GM18526 (cell line): Measurements from ENCODE around the gene SLC15A3.
A peak's percentile ranks its signal among the peaks of the same experiment; 100 is the strongest.

Experiments
- POLR2A ChIP-seq: IDR thresholded peaks from 3 replicates; pipeline ENCODE4 v1.6.1; 2011; ENCODE audit not compliant: insufficient read length; ENCODE audit errors: extremely low read depth

The SLC15A3 gene

DNA sequence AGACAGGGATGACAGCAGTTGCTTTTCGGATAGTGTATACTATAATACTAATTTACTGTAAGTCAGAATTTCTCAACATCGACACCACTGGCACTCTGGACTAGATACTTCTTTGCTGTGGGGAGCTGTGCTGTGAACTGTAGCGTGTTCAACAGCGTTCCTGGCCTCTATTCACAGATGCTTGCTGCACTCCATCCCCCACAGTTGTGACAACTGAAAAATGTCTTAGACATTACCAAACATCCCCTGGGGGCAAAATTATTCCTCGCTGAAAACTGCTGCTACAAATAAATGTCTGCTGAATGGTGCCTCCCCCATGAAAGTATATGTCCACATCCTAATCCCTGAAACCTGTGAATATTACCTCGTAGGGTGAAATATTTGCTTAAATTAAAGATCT, 7.5 kb upstream of the SLC15A3 start:
- TF ChIP-seq POLR2A, result no peak

DNA sequence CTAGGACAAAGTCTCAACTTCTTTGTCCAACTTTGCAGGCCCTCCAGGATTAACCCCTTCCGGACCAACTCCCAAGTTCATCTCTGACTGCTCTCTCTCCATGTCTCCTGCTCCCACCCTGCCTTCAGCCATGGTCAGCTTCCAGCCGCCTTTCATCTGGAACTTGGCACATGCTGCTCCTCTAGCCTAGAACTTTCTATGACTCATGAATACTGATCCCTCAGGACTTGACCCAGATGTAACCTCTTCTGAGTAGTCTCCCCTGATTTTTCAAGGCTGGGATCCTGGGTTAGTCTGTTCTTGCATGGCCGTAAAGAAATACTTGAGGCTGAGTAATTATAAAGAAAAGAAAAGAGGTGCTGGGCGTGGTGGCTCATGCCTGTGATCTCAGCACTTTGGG, 5.2 kb upstream of the SLC15A3 start:
- TF ChIP-seq POLR2A, result no peak

DNA sequence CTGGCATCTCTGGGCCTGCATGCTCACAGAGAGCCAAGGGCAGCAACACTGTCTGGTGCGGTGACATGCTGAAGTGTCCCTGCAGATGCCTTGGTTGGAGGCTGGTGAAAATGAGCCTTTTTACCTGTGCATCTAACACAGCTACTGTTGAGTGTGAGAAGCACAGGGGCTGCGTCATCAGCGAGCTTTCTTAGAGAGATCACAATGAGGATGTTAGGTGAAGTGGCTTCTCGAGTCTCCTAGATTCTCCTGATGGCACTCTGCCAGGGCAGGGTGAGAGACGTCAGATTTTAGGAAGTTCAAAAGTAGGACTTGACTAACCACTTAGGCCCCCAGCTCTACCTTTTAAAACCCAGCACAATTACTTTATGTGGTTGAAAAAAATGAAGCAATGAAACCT, 3.6 kb upstream of the SLC15A3 start:
- TF ChIP-seq POLR2A, result no peak

DNA sequence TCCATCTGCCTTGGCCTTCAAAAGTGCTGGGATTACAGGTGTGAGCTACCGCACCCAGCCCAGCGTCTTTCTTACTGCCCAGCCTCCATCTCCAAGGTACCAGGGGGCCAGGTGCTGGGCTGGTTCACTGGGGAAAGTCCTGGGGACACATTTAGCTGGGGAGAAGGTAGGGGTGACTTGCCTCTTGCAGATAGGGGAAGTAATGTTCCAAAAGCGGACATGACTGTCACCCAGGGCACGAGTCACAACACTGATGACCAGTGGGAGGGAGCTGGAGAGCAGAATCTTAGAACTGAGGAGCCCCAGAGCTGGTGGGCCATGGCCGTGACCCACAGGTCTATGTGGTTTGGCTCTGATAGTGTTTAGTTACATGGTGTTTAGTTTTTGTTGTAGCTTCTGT, 2.4 kb upstream of the SLC15A3 start:
- no peak for TF ChIP-seq POLR2A

DNA sequence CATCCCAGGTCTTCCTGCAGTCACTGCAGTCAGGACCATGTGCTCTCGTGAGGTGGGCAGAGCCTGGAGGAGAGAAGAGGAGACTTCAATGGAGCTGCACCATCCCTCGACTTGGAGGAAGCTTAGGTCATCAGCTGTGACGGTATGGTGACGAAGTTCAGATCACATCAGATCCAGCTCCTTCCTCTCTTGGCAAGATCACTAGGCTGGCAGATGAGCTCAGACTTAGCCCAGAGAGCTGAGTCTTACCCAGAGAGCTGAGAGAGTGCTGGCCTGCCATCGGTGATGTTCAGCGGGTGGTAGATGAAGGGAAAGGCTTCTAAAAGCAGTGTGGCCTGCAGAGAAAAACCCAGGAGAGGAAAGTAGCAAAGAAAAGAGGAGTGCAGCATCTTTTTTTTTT, 1.8 kb upstream of the SLC15A3 start:
- TF ChIP-seq POLR2A, result no peak

DNA sequence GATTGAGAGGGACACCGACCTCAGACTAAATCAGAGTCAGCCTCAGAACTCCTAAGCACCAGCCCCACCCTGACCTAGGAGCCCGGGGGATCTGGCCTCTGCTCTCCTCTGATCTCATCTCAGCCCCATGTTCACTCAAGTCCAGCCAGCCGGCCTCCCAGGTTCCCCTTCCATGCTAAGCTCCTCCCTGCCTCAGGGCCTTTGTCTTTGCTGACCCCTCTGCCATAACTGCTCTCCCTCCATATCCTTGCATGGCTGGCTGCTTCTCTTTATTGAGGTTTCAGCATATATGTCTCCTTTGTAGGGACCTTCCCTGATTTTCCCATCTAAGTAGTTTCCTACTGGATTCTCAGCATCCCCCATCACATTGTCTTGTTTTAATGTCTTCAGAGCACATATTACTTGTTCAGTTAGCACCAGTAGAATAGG, 780 bp upstream of the SLC15A3 start:
- no peak for TF ChIP-seq POLR2A

DNA sequence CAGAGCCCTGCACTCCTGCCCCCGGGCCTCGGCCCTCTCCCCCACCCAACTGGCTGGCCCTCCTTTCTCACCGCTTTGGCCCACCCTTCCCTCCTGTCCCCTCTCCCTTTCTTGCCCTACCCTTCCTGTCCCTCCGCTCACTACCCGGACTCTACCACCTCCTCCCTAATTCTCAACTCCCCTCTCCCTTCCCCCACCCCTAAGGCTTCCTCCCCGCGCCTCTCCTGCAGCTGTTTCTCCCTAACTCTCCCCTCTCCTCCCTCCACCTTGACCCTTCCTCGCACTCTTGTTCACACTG, 421 bp downstream of the SLC15A3 start:
- TF ChIP-seq POLR2A, result no peak

DNA sequence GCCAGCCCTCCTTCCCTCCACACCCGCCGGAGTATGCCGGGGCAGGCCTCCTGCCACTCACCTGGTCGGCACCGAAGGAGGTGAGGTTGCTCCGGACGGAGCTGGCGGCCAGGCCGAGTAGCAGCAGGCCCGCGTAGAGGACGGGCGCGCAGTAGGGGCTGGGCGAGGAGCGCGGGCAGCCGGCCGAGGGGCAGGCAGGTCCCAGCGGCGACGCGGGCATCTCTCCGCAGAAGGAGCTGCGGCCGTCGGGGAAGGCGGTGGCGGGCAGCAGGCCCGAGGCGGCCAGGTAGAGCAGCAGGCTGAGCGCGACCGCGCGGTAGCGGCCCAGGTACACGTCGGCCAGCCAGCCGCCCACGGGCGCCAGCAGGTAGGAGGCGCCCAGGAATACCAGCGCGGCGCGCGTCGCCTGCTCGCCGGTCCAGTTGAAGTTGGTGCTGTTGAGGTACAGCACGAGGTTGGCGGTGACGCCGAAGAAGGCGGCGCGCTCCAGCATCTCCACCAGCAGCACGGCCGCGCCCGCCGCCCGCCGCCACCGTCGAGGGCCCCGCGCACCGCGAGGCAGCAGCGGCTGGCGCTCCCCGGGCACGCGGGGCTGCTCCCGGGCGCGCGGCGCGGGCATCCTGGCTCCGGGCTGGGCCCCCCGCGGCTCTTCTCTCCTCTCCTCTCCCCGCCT, 907 bp downstream of the SLC15A3 start:
- TF ChIP-seq POLR2A, result peak; percentile 20

DNA sequence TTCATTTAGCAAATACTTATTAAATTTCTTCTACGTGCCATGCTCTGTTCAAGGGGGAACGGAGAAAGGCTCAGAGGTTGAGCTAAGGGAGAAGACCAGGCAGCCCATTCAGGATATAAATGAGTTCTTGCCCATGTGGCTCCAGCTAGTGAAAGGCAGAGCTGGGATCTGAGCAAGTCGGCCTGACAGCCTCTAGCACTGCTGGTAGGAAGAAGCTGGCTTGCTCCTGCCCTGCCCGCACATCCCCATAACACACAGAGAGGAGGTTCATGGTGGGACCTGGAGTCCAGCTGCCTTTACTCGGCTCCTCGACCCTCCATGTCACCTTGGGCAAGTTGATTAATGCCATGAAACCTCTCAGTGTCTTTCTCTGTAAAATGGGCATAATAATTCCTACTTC, 2.0 kb downstream of the SLC15A3 start:
- TF ChIP-seq POLR2A, result no peak

DNA sequence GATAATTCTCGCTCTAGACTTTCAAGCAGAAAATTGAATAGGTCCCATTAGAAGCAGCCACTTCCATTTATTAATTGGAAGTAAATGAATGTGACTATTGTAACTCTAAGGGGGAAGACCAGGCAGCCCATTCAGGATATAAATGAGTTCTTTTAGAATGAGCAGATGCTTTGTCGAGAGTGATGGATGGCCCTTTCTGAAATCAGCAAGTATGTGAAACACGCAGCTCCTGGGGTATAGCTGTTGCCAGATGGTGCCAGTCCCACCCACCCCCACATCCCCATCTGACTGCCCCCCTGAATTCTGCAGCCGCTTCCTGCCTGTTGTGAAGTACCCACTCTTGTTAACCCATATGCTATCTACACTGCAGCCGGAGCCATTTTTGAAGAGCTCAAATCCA, 3.7 kb downstream of the SLC15A3 start:
- TF ChIP-seq POLR2A, result no peak

DNA sequence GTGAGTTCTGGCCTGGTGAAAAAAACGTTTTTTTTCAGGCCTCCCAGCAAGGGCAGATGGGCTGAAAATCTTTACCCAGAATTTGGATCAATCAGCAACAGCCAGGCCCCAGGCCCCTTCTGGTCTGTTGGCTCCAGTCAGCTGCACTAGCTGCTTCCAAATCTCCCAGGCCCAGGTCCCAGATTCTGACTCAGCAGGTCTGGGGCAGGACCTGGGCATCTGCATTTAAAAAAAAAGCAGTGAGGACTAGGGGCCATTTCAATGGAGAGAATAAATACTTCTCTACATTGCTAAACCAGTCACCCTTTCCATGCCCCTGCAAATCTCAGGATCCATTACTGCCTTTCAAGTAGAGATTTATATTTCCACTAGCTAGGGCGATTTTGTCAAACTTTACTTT, 4.3 kb downstream of the SLC15A3 start:
- TF ChIP-seq POLR2A, result no peak

DNA sequence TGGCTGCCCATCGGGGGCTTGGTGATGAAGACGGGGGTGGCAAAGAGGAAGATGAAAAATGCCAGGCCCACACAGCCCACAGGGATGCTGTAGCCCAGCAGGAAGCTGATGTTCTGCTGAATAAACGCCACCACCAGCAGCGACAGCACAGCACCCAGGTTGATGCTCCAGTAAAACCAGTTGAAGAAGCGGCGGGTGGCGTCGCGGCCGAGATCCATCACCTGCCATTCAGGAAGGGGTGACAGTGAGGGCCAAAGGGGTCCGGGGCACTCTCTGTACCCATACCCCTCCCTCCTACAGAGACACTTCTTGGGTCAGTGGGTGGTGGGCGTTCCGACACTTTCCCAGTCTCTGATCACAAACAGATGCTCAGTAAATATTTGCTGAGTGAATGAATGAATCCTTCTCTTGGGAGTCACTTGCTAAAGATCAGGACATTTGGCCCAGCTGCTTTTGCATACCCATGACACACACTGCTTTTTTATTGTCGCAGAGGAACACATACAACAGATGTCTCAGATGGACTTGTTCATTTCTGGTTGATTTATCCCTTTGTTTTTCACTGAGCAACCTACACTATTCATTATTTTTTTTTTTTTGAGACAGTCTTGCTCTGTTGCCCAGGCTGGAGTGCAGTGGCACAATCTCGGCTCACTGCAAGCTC, 5.2 kb downstream of the SLC15A3 start:
- no peak for TF ChIP-seq POLR2A

DNA sequence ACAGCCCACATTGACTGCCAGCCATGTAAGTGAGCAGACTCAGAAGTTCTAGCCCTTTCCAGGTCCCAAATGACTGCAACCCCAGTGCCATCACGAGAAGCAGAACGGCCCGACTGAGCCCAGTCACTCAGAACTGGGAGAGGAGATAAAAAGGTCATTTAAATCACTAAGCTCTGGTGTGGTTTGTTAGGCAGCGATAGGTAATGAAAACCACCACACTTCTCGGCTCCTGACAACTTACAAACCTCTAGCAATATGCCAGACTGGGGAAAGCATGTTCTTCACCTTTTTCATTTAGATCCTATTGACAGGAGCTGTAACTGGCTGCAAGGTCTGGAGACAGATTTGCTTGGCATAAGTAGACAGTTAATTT, 6.7 kb downstream of the SLC15A3 start:
- no peak for TF ChIP-seq POLR2A

DNA sequence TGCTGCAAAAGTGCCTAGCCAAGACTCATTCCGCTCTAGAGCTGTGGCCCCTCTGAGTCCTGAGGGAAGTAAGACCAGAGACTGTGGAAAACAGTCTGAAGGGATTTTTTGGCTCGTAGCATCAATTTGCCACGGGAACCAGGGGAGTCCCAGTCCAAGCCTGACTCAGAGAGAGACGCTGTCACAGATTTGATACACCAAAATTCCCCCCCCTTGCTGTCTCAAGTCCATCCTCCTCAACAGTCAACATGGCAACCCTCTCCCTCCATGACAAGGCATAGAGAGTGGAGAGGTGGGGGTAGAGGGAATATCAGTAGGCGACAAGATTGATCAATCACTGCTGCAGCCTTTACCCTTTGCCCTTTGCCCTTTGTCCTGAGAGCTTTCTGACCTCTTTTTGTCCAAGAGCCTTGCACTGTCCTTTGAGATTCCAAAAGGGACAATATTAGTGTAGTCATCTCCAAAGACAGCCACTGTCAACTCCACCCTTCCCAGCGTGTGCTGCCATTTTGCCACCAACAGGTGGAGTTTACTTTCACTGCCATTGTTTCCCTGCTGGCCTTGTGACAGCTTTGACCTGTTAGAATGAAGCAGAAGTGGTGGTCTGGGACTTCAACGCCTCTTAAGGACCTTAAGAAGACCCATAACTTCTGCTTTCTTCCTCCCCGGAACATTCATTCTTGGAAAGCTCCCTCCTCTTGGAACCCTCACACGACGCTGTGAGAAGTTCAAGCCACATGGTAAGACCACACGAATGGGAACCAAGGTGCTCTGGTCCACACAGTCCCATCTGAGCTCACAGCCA, 7.3 kb downstream of the SLC15A3 start:
- TF ChIP-seq POLR2A, result no peak

DNA sequence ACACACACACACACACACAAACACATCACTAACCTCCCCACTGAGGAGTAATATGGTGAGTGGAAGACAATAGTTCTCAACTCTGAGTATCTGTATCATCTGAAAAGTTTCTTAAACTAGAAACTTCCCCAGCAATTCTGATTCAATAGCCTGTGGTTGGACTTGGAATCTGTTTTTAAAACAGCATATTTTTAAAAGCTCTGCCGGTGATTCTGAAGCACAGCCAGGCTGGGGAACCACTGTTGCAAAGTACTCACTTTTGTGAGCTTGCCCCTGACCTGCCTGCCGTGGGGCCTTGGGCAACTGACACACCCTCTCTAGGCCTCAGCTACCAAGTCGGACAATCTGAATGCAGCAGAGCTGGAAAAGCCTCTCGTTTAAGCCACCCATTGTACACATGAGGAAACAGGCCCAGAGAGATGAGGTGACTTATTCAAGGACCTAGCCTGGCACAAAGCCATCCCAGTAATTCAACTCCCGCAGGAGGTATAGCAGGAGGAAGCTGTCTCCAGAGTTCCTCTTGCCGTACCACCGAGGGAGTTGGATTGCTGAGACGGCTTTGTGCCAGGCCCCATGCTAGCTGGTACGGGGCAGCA, 8.9 kb downstream of the SLC15A3 start:
- TF ChIP-seq POLR2A, result no peak

DNA sequence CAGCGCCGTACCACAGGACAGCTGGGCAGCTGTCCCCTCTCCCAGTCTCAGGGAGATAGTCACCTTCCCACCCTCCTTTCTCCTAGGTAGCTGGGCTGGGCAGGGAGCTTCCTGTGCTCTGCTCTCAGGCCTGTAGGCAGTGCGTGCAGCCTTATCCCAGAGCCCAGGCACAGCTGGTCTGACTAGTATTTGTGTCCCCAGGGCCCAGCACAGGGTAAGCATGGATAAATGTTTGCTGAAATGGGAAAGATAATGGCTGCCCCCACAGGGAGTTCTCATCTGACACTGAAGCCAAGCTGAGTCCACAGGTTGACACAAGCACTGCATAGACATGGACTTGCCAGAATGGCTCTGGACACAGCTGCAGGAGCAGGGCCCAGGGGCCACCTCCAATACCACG, 9.8 kb downstream of the SLC15A3 start:
- TF ChIP-seq POLR2A, result no peak

DNA sequence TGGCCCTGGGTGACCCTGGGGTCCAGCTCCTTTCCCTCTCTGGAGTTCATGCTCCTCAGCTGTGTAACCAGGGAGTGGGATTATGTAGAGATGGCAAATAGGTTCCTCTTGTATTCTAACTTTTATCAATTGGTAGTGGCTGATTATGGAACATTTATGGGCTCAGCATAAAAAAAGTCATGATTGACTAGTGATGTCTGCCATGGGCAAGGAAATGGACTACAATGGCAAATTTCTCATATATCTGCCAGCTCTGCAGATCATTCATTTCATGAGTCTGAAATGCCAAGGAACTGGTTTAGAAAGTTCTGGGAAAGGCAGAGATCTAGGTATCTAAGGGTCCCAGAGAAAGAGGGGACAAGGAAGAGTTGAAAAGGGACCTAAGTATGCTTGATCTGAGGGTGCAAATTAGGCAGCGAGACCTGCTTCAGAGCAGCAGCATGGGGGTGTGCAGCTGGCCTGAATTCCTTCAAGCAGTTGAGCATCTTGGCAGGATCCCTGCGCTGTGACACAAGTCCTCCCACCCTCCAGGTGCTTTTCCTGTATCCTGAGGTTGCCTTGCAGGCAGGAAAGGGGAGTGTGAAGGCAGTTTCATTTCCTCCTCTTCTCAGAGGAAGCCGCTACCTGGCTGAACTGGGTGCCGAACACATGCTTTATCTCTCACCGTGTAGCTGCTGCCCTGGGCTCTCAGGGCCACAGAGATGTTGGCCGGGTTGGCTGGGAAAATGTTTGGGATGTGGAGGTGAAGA, 10.4 kb downstream of the SLC15A3 start:
- no peak for TF ChIP-seq POLR2A
